ENCODE data around the gene C6orf136.

DNA sequence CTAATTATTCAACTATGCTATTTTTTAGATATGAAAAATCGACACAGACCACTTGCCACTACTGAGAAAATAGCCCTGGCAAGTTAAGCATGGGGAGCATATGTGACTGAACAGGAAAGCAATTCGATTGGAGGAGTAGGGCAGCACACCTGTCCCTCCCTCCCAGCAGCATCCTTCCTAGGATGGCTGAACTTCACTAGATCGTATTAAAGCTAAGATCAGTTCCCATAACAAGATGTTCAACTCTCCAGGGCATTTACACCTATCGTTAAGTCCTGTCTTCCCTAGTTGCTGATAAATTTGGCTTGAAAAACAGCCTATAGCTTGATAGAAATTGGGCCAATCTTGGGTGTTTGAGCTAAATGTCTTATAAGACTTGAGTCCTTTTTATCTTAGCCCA is 36.9 kb upstream of the C6orf136 start:
- TF ChIP-seq JUND (IDR thresholded peaks at IDR 0.05) (no peak), EGR1 (IDR thresholded peaks at IDR 0.05; ENCODE audit: low read depth in 2 of 2) (no peak), TAF1 (conservative IDR thresholded peaks at IDR 0.05) (no peak), GABPA (IDR thresholded peaks at IDR 0.05 in 1 of 2, conservative IDR thresholded peaks at IDR 0.05 in 1 of 2) (no peak), RAD21 (IDR thresholded peaks at IDR 0.05) (no peak)
- TF ChIP-seq, protein P1, sequence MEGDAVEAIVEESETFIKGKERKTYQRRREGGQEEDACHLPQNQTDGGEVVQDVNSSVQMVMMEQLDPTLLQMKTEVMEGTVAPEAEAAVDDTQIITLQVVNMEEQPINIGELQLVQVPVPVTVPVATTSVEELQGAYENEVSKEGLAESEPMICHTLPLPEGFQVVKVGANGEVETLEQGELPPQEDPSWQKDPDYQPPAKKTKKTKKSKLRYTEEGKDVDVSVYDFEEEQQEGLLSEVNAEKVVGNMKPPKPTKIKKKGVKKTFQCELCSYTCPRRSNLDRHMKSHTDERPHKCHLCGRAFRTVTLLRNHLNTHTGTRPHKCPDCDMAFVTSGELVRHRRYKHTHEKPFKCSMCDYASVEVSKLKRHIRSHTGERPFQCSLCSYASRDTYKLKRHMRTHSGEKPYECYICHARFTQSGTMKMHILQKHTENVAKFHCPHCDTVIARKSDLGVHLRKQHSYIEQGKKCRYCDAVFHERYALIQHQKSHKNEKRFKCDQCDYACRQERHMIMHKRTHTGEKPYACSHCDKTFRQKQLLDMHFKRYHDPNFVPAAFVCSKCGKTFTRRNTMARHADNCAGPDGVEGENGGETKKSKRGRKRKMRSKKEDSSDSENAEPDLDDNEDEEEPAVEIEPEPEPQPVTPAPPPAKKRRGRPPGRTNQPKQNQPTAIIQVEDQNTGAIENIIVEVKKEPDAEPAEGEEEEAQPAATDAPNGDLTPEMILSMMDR (IDR thresholded peaks at IDR 0.05; ENCODE audit: low read depth, low read length, missing input control) = no peak
- TF ChIP-seq, protein P2, sequence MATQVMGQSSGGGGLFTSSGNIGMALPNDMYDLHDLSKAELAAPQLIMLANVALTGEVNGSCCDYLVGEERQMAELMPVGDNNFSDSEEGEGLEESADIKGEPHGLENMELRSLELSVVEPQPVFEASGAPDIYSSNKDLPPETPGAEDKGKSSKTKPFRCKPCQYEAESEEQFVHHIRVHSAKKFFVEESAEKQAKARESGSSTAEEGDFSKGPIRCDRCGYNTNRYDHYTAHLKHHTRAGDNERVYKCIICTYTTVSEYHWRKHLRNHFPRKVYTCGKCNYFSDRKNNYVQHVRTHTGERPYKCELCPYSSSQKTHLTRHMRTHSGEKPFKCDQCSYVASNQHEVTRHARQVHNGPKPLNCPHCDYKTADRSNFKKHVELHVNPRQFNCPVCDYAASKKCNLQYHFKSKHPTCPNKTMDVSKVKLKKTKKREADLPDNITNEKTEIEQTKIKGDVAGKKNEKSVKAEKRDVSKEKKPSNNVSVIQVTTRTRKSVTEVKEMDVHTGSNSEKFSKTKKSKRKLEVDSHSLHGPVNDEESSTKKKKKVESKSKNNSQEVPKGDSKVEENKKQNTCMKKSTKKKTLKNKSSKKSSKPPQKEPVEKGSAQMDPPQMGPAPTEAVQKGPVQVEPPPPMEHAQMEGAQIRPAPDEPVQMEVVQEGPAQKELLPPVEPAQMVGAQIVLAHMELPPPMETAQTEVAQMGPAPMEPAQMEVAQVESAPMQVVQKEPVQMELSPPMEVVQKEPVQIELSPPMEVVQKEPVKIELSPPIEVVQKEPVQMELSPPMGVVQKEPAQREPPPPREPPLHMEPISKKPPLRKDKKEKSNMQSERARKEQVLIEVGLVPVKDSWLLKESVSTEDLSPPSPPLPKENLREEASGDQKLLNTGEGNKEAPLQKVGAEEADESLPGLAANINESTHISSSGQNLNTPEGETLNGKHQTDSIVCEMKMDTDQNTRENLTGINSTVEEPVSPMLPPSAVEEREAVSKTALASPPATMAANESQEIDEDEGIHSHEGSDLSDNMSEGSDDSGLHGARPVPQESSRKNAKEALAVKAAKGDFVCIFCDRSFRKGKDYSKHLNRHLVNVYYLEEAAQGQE (IDR thresholded peaks at IDR 0.05) = no peak
